NCI-H2029 (cell line): ENCODE measurements around the gene ZBED4.

Experiments used
- DNase-seq: peaks from one replicate; lab custom pipeline; 2025; lab: John Stamatoyannopoulos, UW

The ZBED4 gene

DNA sequence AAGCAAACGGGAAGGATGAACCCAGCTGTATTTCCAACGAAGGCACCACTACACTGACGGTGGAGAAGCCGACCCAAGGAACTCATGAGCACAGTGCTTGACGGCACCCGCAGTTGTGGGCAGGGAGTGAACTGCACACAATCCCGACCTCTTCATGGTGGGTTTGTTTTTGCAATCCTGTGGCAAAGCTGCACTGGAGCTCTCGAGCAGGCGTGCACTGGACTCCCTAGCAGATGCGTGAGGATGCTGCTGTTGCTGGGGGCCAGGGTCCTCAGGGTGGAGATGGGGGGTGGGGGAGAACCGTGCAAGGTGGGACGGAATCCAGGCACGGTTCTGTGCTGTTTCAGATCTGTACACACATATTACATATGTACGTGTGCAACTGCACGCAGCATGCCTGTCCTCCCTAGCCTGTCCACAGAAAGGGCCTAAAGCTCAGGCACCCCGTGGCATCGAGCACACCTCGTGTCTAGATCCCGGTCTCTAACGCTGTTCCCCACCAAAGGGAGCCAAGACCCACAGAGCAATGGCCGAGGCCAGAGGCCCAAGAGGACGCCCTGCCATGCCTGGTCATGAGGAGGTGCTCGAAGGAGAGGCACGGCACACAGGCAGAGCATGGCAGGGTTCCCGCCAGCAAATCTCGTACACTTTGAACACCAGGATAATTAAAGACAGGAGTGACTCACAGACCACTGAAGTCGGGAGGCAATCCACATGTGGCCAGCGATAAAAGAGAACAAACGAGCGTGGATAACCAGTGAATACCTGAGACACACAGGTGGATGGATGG is 47.0 kb downstream of the ZBED4 start:
- DNase-seq: no peak

GRCh38 chr22:49901457-49901856 is 47.8 kb downstream of the ZBED4 start:
- DNase-seq: no peak

- no peak for DNase-seq
Measured at GRCh38 chr22:49903322-49904039, 49.8 kb downstream of the ZBED4 start.

- DNase-seq: no peak
Measured at GRCh38 chr22:49904040-49904369, 50.4 kb downstream of the ZBED4 start.

DNA sequence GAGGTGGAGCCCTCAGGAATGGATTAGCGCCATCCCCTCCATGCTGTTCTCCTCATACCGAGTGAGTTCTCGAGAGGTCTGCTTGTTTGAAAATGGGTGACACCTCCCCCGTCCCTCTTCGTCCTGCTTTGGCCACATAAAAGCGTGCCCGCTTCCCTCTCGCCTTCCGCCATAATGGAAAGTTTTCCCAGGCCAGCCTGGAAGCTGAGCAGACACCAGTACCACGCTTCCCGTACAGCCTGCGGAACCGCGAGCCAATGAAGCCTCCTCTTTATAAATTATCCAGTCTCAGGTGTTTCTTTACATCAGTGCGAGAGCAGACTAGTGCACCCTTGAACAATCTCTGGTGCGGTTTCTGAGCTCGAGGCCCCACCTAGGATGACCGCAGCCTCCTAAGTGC is 51.8 kb downstream of the ZBED4 start:
- DNase-seq: no peak

GRCh38 chr22:49906071-49906798 is 52.6 kb downstream of the ZBED4 start:
- no peak for DNase-seq

DNA sequence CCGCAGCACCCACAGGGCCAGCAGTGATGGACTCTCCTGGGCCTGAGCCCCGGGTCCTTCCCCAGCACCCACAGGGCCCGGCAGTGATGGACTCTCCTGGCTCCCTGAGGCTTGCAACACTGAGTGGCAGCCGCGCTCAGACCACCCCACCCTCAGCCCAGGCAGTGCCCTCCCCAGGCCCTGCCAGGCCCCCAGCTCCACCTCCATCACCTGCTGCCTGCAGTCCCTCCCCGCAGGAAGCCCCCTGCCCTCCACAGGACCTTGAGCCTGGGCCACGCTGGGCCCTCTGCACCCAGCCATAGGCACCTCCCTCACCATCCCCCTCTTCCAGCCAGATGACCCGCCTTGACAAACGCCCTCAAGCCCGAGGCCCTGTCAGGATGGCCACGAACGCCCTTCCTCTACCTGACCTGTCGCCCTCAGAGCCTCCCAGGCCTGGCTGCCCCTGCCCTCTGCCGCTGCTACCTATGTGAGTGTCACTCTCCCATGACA is 53.2 kb downstream of the ZBED4 start:
- no peak for DNase-seq

GRCh38 chr22:49907807-49908206 is 54.2 kb downstream of the ZBED4 start:
- no peak for DNase-seq

DNA sequence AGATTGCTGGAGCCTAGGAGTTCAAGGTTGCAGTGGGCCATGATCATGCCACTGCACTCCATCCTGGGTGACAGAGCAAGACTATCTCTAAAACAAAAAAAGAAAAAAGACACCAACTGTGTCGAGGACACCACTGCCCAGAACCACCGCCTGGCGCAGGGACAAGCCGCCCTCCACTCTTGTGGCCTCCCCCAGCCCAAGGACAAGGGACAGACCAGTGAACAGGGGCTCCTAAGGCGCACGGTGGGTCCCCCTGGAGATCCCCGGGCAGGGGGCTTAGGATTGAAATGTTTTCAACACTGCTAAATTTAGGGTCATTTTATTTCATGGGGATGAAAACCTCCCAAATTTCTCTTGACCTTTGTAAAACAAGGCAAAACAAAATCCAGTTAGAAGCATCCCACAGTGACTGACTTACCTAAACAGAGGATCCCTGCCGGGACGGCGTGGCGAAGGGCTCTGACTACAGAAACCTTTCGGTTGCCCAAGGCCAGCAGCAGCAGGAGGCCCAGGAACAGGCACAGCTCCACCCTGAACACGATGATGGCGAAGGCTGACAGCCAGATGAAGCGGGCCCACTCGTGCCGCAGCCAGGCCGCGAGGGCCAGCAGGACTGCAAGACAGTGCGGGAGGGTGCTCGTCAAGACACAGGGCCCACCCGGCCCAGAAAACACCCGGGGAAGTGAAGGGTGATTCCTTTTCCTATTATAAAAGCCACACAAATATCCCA is 56.0 kb downstream of the ZBED4 start:
- DNase-seq: no peak

GRCh38 chr22:49910229-49911155 is 56.8 kb downstream of the ZBED4 start:
- no peak for DNase-seq

GRCh38 chr22:49911881-49912625 is 58.4 kb downstream of the ZBED4 start:
- no peak for DNase-seq

GRCh38 chr22:49913026-49913425 is 59.4 kb downstream of the ZBED4 start:
- no peak for DNase-seq

DNA sequence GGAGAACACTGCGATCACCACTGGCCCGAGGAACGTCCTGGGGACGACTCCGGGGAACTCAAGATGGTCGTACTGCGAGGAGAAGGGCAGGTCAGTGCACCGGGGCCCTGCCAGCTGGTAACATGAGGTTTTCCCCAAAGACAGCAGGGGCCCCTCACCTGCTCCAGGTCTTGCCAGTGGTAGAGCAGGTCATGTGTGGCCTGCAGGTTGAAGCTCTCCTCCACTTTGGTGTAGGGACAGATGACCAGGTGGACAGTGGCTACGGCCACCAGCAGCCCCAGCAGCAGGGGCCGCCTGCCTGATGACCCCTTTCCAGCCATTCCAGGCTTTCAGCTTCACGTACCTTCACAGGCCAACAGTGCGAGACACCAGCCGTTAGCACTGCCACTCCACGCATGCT is 59.8 kb downstream of the ZBED4 start:
- no peak for DNase-seq

GRCh38 chr22:49914256-49914655 is 60.6 kb downstream of the ZBED4 start:
- DNase-seq: no peak

DNA sequence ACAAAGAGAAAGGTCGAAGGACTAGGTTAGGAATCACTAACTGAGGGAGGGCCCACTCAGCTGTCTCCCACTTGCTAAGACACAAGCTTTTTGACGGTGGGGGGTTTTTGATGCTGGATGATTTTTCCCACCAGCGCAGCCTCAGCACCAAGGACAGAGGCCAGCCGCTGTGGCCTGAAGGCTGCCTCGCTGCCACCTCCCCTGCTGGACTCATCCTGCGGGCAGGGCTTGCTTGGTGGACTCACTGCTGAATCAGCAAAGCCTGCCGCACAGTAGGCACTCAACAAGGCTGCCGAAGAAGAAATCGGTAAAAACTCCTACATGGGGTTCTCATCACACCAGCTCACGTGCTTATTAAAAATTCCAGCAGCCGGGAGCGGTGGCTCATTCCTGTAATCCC is 62.0 kb downstream of the ZBED4 start:
- DNase-seq: no peak

DNA sequence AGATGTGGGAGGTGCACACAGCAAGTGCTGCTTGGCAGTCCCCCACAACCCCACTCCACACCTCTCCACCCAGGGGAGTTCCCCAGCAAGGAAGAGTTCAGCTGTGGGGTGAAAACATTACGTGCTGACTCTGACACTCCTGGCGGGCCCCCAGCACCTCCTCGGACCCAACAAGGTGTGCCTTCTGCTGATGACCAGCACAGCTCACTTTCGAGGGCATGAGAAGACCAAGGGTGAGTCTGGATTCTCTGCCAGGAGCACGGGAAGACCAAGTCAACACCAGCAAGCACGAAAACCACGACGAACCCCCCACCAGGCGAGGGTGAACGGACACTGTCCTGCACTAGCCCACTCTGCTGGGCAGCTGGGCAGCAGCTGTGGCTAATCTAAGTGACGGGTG is 63.2 kb downstream of the ZBED4 start:
- DNase-seq: no peak

DNA sequence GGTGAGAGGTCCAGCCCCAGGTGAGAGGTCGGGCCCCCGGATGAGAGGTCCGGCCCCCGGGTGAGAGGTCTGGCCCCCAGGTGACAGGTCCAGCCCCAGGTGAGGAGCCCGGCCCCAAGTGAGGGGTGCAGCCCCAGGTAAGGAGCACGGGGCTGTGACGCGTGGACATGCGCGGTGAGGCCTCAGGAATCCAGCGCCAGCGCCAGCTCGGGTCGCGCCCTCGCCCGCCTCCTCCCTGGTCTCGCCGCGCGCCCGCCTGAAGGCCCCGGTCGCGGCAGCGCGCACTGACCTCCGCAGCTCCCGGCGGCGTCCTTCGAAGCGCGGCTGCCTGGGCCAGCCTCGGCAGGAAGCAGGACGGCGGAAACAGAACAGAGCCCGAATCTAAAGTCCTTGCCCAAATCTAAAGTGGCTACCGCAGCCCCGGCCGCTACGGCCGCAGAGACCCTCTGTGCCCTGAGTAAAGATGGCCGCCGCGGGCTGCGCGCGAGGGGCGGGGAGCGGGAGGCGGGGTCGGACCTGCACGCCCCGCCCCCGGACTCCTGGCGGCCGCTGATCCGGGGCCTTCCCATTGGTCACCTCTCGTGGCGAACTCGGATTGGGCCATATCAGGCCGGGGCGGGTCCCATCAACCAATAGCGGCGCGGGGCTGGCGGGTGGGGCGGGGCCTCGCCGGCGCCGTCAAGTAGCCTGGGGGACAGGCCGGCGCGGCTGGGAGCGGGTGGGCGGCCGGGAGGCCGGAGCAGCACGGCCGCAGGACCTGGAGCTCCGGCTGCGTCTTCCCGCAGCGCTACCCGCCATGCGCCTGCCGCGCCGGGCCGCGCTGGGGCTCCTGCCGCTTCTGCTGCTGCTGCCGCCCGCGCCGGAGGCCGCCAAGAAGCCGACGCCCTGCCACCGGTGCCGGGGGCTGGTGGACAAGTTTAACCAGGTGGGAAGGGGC is 64.6 kb downstream of the ZBED4 start, which contains the start of the genes ALG12 and CRELD2:
TSS of gene ALG12 (minus strand) at position 465 of the 937 bp plus-strand sequence. CDS start 4,673 bp downstream, outside the sequence.
TSS of gene CRELD2 (plus strand) at position 661 of the 937 bp plus-strand sequence. CDS start at position 797, 136 bp downstream.
- peak; percentile 69 for DNase-seq

DNA sequence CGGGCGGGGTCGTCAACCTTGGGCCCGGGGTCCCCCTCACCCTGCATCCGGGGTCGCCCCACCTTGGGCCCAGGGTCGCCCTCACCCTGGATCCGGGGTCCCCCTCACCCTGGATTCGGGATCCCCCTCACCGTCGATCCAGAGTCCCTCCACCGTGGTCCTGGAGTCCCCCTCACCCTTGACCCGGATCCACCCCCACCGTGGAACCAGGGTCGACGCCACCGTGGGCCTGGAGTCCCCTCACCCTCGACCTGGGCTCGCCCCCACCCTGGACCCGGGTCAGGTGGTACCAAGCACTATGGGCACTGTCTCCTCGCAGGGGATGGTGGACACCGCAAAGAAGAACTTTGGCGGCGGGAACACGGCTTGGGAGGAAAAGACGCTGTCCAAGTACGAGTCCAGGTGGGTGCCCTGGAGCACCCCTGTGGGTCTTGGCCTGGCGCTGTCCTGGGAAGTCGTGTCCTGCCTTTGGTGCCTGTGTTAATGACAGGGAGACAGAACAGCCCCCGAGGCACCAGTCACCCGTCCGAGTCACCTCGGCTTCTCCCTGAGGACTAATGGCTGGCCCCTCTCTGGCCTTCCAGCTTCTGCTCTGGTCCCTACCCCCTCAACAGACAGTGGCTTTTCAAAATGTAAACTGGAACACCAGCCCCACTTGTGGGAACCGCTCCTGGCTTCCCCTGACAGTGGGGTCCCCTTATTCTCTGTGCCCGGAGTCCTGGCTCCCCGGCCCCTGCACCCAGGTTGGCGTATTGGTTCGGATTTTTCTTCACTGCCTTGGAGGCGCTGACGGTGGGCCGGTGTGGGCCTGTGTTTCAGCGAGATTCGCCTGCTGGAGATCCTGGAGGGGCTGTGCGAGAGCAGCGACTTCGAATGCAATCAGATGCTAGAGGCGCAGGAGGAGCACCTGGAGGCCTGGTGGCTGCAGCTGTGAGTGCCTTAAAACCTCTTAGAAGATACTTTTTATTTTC is 65.6 kb downstream of the ZBED4 start:
- no peak for DNase-seq
